GM04504 (cell line): ENCODE measurements around the gene CSMD2.
A peak's percentile ranks its signal among the peaks of the same experiment; 100 is the strongest.

Experiments used
- DNase-seq: peaks from one replicate; pipeline ENCODE4 v3.0.0-alpha.2; 2012; ENCODE audit warnings: low read depth

The CSMD2 gene

GRCh38 chr1:33713058-33713877 lies 451.8 kb downstream of the CSMD2 start:
- no peak for DNase-seq

- no peak for DNase-seq
Measured at GRCh38 chr1:33712186-33712585, 452.8 kb downstream of the CSMD2 start.

- no peak for DNase-seq
Measured at GRCh38 chr1:33711511-33711910, 453.5 kb downstream of the CSMD2 start.

- DNase-seq = no peak
Measured at GRCh38 chr1:33710967-33711366, 454.1 kb downstream of the CSMD2 start.

- no peak for DNase-seq
Measured at GRCh38 chr1:33709783-33710718, 455.0 kb downstream of the CSMD2 start.

GRCh38 chr1:33709174-33709782 lies 455.8 kb downstream of the CSMD2 start:
- no peak for DNase-seq

GRCh38 chr1:33706634-33707255 lies 458.3 kb downstream of the CSMD2 start:
- DNase-seq = no peak

GRCh38 chr1:33703464-33703863 lies 461.6 kb downstream of the CSMD2 start:
- DNase-seq = no peak

GRCh38 chr1:33698361-33699035 lies 466.5 kb downstream of the CSMD2 start:
- no peak for DNase-seq

GRCh38 chr1:33697816-33698215 lies 467.2 kb downstream of the CSMD2 start:
- no peak for DNase-seq

- no peak for DNase-seq
Measured at GRCh38 chr1:33696962-33697361, 468.1 kb downstream of the CSMD2 start.

- no peak for DNase-seq
Measured at GRCh38 chr1:33696311-33696710, 468.7 kb downstream of the CSMD2 start.

- DNase-seq = no peak
Measured at GRCh38 chr1:33692206-33693188, 472.5 kb downstream of the CSMD2 start.

- no peak for DNase-seq
Measured at GRCh38 chr1:33687000-33687399, 478.0 kb downstream of the CSMD2 start.

- DNase-seq = no peak
Measured at GRCh38 chr1:33686551-33686950, 478.5 kb downstream of the CSMD2 start.

GRCh38 chr1:33685256-33685655 lies 479.8 kb downstream of the CSMD2 start:
- DNase-seq = no peak

GRCh38 chr1:33684396-33685179 lies 480.4 kb downstream of the CSMD2 start:
- no peak for DNase-seq

GRCh38 chr1:33683913-33684312 lies 481.1 kb downstream of the CSMD2 start:
- DNase-seq = peak; percentile 9

GRCh38 chr1:33682371-33682770 lies 482.7 kb downstream of the CSMD2 start:
- DNase-seq = no peak
